A549 treated with AZD9567 at 1 μM for 4 hours (cell line): Measurements from ENCODE around the gene CEBPE. TPM values are rescaled to one million over a fixed set of nuclear protein-coding genes. Genes with fewer than 3 reads are reported as not detected.

Experiments used
- total RNA-seq: library from RNA; stranded (reverse); fragments of 200-300 nt; extraction: Qiagen RNA extraction; gene quantifications from 5 replicates; pipeline ENCODE4 v1.2.3, GENCODE V29; 2022; ENCODE audit not compliant: insufficient read depth

The CEBPE gene
- total RNA-seq: 0.05 TPM in 1 of 5 replicates, not detected in the others

GRCh38 chr14:23118506-23119362 is at the start of gene CEBPE:
Gene CEBPE, minus strand, starts transcription at chr14:23119255. Its CDS starts 164 bp downstream, at chr14:23119091.

GRCh38 chr14:23104591-23105347 is 14.3 kb downstream of the CEBPE start, which contains the start of gene CIROP:
Gene CIROP, minus strand, starts transcription at chr14:23104989. Its CDS starts 69 bp downstream, at chr14:23104920.

GRCh38 chr14:23095196-23096108 is 23.6 kb downstream of the CEBPE start, which contains the start of gene C14orf119:
Gene C14orf119, plus strand, starts transcription at chr14:23095505. Its CDS starts 2,154 bp downstream, at chr14:23097659.

GRCh38 chr14:23094666-23095195 is 24.3 kb downstream of the CEBPE start, which contains the start of gene ACIN1:
Gene ACIN1, minus strand, starts transcription at chr14:23095136. Its CDS starts 24 bp downstream, at chr14:23095112.

Other genes starting within 250 kb of the CEBPE start
- gene LRP10, start 247.5 kb downstream of the CEBPE start, total RNA-seq: 71.5 to 77.3 TPM (median 74.0 TPM) in 5 replicates
- gene REM2, start 236.0 kb downstream of the CEBPE start, total RNA-seq: 0.17 to 0.37 TPM (median 0.29 TPM) in 4 of 5 replicates, not detected in the other
- 53.8 to 65.0 TPM (median 56.4 TPM) in 5 replicates for gene RBM23, start 200.1 kb downstream of the CEBPE start, total RNA-seq
- 97.5 to 108 TPM (median 103 TPM) in 5 replicates for gene PRMT5, start 189.9 kb downstream of the CEBPE start, total RNA-seq
- 32.8 to 41.1 TPM (median 35.9 TPM) in 5 replicates for gene HAUS4, start 162.2 kb downstream of the CEBPE start, total RNA-seq
- 28.6 to 36.0 TPM (median 32.8 TPM) in 5 replicates for gene AJUBA, start 136.7 kb downstream of the CEBPE start, total RNA-seq
- gene C14orf93, start 109.1 kb downstream of the CEBPE start, total RNA-seq: 2.6 to 4.9 TPM (median 3.2 TPM) in 5 replicates
- gene PSMB5, start 84.4 kb downstream of the CEBPE start, total RNA-seq: 245 to 331 TPM (median 307 TPM) in 5 replicates
- not detected in 5 replicates for gene PSMB11, start 77.0 kb downstream of the CEBPE start, total RNA-seq
- gene CDH24, start 61.7 kb downstream of the CEBPE start, total RNA-seq: 3.1 to 5.1 TPM (median 5.0 TPM) in 5 replicates
- gene ACIN1, start 24.1 kb downstream of the CEBPE start, total RNA-seq: 94.3 to 100 TPM (median 97.3 TPM) in 5 replicates
- gene C14orf119, start 23.8 kb downstream of the CEBPE start, total RNA-seq: 82.9 to 104 TPM (median 100 TPM) in 5 replicates
- gene CIROP, start 14.3 kb downstream of the CEBPE start, total RNA-seq: not detected in 5 replicates
- 1.1 to 1.5 TPM (median 1.2 TPM) in 4 of 5 replicates, not detected in the other for gene SLC7A8, start 64.4 kb upstream of the CEBPE start, total RNA-seq
- not detected in 5 replicates for gene RNF212B, start 118.7 kb upstream of the CEBPE start, total RNA-seq
- 8.3 to 21.3 TPM (median 9.3 TPM) in 5 replicates for gene HOMEZ, start 166.9 kb upstream of the CEBPE start, total RNA-seq
- 3.9 to 8.9 TPM (median 4.3 TPM) in 5 replicates for gene PPP1R3E, start 183.6 kb upstream of the CEBPE start, total RNA-seq
- 13.4 to 19.6 TPM (median 17.9 TPM) in 5 replicates for gene BCL2L2, start 187.6 kb upstream of the CEBPE start, total RNA-seq
- 136 to 154 TPM (median 142 TPM) in 5 replicates for gene PABPN1, start 202.2 kb upstream of the CEBPE start, total RNA-seq
- gene SLC22A17, start 233.6 kb upstream of the CEBPE start, total RNA-seq: 5.9 to 8.7 TPM (median 6.8 TPM) in 5 replicates
- not detected in 5 replicates for gene EFS, start 245.9 kb upstream of the CEBPE start, total RNA-seq